Measurements from ENCODE around the gene AJAP1.

Gene AJAP1

GRCh38 chr1:4703646-4704045 is 49.2 kb downstream of the AJAP1 start:
- no peak for DNase-seq

GRCh38 chr1:4708840-4709507 is 54.6 kb downstream of the AJAP1 start:
- no peak for DNase-seq

- DNase-seq = no peak
These were observed 55.2 kb downstream of the AJAP1 start for GRCh38 chr1:4709641-4710040.

GRCh38 chr1:4710592-4711415 is 56.4 kb downstream of the AJAP1 start:
- no peak for DNase-seq

GRCh38 chr1:4711416-4712275 is 57.2 kb downstream of the AJAP1 start:
- DNase-seq = no peak

DNA sequence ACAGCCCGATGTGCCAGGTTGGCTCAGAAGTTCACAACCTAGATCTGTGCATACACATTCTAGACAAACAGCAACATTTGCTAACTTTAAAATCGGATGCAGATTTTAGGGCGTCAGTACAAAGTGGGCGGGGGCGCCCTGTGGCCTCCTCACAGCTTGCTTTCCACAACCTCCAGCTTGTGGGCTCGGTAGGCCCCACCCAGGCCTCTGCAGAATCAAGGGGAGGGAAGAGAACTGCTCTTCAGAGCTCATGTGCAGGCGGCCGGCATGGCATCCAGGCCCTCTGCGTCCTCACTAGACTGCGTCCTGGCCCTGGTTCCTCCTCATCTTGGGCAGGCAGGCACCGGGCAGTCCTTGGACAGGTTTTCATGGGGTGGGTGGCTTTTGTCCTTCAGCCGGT is 59.3 kb downstream of the AJAP1 start:
- no peak for DNase-seq

DNA sequence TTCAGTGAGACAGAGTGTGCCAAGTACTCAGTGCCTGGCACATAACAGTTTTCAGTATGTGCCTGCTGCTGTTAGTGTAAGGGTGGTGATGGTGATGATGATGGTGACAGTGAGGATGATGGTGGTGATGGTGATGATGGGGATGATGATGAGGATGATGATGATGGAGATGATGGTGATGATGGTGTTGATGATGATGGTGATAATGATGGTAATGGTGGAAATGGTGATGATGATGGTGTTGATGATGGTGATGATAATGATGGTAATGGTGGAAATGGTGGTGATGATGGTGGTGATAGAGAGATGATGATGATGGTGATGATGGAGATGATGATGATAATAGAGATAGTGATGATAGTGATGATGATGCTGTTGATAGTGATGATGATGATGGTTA is 62.0 kb downstream of the AJAP1 start:
- no peak for DNase-seq

DNA sequence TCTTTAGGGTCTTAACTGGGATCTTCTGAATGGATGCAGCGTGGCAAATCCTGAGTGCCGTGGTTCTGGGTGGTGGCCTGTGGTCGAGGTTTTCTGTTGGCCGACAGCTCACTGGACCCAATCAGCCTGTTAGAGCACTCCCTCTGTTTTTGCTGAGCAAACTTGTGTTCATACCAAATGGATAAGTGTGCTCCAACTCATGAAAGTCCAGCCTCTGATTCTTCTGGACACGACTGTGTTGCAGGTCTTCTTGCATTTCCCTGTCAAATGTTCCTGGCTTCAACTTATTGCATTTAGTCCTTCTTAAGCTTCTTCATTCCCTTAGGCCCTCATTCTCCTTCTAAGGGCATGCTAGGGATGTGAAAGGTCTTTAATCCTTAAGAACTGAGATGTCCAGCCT is 63.7 kb downstream of the AJAP1 start:
- no peak for DNase-seq

DNA sequence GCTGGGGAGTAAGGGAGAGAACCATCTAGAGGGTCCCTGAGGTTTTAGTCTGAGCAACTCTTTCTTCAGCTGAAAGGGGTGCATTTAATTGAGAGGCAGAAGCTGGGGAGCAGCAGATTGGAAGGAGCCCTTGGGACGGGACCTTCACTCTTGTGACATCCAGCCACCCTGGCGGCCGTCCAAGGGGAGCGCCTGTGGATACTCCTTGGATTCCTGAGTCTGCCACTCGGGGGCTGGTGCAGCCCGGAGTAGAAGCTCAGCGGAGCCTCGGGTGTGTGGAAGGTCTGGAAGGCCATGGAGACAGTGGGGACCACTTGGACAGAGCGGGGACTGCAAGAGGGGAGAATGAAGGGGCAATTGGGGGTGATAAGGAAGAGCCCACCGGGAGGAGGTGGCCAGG is 68.7 kb downstream of the AJAP1 start:
- DNase-seq = no peak

DNA sequence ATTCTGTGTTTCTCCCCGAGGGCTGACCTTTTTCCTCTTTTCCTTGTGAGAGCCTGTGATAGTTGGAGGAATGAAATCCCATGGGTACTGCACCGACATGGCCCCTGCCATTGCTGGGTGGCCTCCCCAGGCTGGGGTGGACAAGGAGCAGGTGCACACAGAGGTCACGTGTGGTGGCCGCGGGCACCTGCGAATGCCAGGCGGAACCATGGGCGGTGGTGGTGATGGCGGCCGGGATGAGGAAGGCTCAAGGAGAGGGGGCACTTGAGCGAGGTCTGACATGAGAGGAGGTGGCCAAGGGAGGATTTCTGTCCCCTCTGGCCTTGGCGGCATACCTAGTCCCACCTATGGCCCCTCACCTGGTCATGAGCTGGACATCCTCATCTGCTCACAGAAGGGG is 69.6 kb downstream of the AJAP1 start:
- no peak for DNase-seq

DNA sequence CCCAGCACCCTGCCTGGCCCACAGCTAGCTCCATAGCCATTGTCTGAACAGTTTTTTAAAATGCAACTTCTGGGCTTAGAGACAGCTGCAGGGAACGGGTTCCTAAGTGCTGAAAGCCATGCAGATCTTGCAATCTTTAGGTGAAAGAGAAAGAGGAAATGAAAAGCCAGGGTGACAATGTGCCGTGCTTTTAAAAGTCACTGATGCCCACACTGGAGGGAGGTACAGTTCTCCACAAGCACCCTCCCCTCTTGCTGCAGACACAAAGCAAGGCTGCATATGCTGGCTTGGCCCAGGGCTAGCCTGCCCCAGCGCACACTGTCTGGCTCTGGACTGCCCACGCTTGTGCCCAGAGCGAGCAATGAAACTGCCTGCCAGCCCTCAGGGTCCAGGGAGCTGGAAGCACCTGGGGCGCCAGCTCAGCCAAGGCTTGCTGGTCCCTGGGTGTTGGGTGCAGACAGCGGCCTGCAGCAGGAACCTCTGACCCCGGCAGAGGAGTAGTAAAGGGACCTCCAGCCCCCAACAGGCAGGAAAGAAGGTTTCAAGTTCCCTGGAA is 70.4 kb downstream of the AJAP1 start:
- no peak for DNase-seq

DNA sequence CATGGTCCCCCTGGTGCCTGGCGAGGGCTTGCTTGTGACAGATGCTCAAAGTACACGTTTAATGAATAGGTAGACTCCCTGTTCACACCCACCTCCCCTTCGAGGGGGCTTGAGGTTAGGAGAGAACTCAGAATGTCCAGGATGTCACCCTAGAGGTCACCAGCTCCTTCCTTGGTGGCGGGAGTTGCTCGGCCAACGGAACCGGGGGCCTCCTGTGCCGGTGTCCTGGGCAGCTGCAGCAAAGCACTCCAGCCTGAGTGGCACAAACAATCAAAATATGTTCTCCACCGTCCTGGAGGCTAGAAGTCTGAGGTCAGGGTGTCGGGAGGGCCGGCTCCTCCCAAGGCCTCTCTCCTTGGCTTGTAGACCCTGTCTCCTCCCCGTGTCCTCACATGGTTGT is 71.0 kb downstream of the AJAP1 start:
- no peak for DNase-seq

- DNase-seq = no peak
These were observed 72.4 kb downstream of the AJAP1 start for GRCh38 chr1:4726620-4727341.

DNA sequence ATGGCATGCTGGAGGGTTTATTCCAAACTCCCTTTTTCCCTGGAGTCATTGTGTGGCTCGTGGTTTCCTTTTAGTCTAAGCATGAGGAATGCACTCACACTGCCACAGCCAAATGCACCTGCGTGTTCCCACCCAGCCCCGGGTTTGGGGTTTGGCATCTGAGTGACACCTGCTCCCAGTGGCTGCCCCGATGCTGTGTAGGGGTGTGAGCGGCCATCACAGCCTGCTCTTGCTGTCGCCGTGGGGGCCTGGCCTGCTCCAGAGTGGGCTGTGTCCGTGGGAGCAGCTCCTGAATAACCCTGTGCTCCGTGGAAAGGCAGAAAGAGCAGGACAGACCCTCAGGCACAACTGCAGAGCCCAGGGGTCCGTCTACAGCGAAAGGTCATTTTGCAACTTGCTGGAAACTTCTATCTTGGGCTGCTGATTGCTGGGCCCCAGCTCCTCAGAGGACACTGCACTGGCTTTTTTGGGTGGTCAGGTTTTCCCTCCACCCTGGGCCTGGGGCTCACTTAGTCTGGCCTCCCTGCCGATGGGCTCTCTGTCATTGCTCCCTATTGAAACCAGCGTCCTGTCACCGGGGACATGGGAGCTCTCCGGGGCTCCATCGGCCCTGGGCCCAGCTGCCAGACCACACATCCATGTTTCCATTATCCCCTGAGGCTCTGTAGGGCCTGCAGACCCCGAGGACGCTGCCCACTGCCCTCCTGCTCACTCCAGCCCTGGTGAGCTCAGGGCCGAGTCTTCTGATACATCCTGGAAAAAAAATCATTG is 74.1 kb downstream of the AJAP1 start:
- no peak for DNase-seq

- DNase-seq = no peak
These were observed 74.7 kb downstream of the AJAP1 start for GRCh38 chr1:4729090-4729471.

- DNase-seq = no peak
These were observed 75.7 kb downstream of the AJAP1 start for GRCh38 chr1:4730078-4730477.

DNA sequence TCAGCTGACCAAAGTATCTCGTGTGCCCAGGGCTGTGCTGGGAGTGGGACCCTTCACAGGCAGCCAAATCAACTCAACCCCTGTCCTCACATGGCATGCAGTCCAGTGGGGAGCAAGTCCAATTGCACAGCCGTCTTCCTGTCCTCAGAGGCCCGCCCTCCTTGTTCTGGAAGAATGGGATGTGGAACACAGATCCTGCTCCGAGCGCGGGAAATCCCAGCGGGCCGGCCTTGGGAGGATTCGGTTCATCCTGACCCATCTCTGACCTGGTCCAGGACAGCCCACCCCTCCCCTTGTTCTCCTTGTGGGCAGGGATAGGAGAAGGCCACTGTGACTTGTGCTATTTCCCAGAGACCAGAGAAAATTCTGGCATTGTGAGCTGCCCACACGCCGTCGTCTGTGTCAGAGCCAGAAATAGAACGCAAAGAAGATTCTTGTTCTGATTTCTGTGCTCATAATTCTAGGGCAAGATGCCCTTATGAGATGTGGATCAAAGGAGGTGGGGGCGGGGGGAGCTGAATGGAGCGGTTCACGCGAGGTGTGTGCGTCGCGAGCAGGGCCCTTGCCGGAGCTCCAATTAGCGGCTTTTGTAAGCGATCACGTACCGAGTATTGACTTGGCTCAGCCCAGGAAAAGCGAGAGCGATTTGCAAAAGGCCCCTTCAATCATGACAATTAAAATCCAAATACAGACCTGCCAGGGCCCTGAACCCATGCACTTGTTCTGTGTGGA is 79.2 kb downstream of the AJAP1 start:
- DNase-seq = no peak

- DNase-seq = no peak
These were observed 79.8 kb downstream of the AJAP1 start for GRCh38 chr1:4734219-4734618.

DNA sequence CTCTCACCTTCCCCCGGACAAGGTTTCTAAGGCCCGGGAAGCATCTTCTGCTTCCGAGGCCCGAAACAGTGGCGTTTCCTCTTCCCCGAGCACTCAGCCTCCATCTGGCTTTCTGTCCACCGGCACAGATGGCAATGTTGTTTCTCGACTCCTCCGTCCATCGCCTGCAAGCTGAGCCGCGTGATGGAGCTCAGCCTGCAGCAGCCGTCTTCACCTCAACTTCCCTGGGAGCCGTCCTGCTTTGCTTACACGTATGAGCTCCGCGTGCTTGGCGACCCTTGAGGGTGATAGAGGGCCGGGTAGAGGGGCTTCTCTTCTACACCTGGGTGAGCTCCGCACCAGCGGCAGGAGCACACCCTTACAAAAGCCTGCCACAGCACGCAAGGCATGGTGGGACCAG is 80.4 kb downstream of the AJAP1 start:
- no peak for DNase-seq

DNA sequence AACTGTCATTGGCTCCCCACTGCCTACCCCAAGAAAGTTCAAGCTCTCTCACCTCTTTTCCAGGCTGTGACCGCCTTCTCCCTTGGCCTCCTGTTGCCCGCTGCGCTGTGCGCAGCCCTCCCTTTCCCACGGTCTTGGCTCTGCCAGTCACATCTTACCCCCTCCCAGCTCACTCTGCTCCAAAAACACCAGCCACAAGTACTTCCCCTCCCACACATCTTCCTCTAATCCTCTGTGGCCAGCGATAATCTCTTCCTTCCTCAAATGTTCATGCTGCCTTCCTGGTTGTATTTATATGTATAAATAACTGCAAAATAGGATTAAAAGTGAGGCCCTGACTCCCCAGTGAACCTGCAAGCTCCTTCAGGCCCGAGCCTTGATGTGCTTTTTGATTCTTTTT is 81.8 kb downstream of the AJAP1 start:
- DNase-seq = no peak

- no peak for DNase-seq
These were observed 87.5 kb downstream of the AJAP1 start for GRCh38 chr1:4741876-4742423.

All from stimulated activated CD4-positive, alpha-beta T cell treated with anti-CD3 and anti-CD28 coated beads, Interleukin-4, amount 100 ng/mL, for 1 hour (primary cell).